ENCODE results near the gene ZBTB40.

The ZBTB40 gene

GRCh38 chr1:22566161-22566560 lies 114.5 kb downstream of the ZBTB40 start:
- Mint-ChIP-seq H3K9me3 (no peaks in the 10 kb centered on the region), H3K4me3 (no peak overlapping the region), H3K4me1 (peaks cover 8 to 12% of the 10 kb centered on the region in 2 donors), H3K36me3 (no peaks in the 10 kb centered on the region), H3K27me3 (peaks cover 45 to 51% of the 10 kb centered on the region in 2 donors), H3K27ac (no peak overlapping the region)
- no peak for DNase-seq
- no peak for ATAC-seq (replicated peaks)

GRCh38 chr1:22567197-22567596 lies 115.5 kb downstream of the ZBTB40 start:
- H3K36me3 Mint-ChIP-seq: no peaks in the 10 kb centered on the region
- no peaks in the 10 kb centered on the region for H3K9me3 Mint-ChIP-seq
- peaks cover 35 to 42% of the 10 kb centered on the region in 2 donors for H3K27me3 Mint-ChIP-seq
- H3K27ac Mint-ChIP-seq: no peak overlapping the region
- ATAC-seq (replicated peaks) (no peak), DNase-seq (no peak)
- peaks cover 8 to 12% of the 10 kb centered on the region in 2 donors for H3K4me1 Mint-ChIP-seq
- no peak overlapping the region for H3K4me3 Mint-ChIP-seq

- peaks cover 31 to 40% of the 10 kb centered on the region in 2 donors for H3K27me3 Mint-ChIP-seq
- no peaks in the 10 kb centered on the region for H3K9me3 Mint-ChIP-seq
- peaks cover 5 to 8% of the 10 kb centered on the region in 2 donors for H3K4me1 Mint-ChIP-seq
- no peaks in the 10 kb centered on the region for H3K36me3 Mint-ChIP-seq
- DNase-seq (no peak), ATAC-seq (replicated peaks) (no peak)
- no peak overlapping the region for H3K27ac Mint-ChIP-seq
- H3K4me3 Mint-ChIP-seq: no peak overlapping the region
Measured at GRCh38 chr1:22567994-22568393, 116.3 kb downstream of the ZBTB40 start.

GRCh38 chr1:22569269-22569668 lies 117.6 kb downstream of the ZBTB40 start:
- peaks cover 24 to 30% of the 10 kb centered on the region in 2 donors for H3K27me3 Mint-ChIP-seq
- DNase-seq: no peak
- ATAC-seq (replicated peaks): no peak

GRCh38 chr1:22570140-22570909 lies 118.7 kb downstream of the ZBTB40 start:
- H3K36me3 Mint-ChIP-seq: no peaks in the 10 kb centered on the region
- peaks cover 17 to 20% of the 10 kb centered on the region in 2 donors for H3K27me3 Mint-ChIP-seq
- no peak overlapping the region for H3K27ac Mint-ChIP-seq
- H3K9me3 Mint-ChIP-seq: no peaks in the 10 kb centered on the region
- H3K4me1 Mint-ChIP-seq: no peaks in the 10 kb centered on the region
- DNase-seq (no peak), ATAC-seq (replicated peaks) (no peak)
- no peak overlapping the region for H3K4me3 Mint-ChIP-seq

More at GRCh38 chr1:22569269-22569668, 117.6 kb downstream of the ZBTB40 start:
- Mint-ChIP-seq H3K27ac (no peak overlapping the region), H3K36me3 (no peaks in the 10 kb centered on the region), H3K4me3 (no peak overlapping the region), H3K4me1 (no peaks in the 10 kb centered on the region), H3K9me3 (no peaks in the 10 kb centered on the region)

- Mint-ChIP-seq H3K27me3 (peaks cover 9 to 14% of the 10 kb centered on the region in 2 donors), H3K36me3 (no peaks in the 10 kb centered on the region), H3K4me3 (no peak overlapping the region), H3K4me1 (peaks cover 0 to 2% of the 10 kb centered on the region in 2 donors), H3K27ac (no peak overlapping the region), H3K9me3 (peaks cover 6 to 7% of the 10 kb centered on the region in 2 donors)
- DNase-seq: no peak
- no peak for ATAC-seq (replicated peaks)
Measured at GRCh38 chr1:22572818-22573217, 121.2 kb downstream of the ZBTB40 start.

- Mint-ChIP-seq H3K27me3 (peaks cover 9 to 14% of the 10 kb centered on the region in 2 donors), H3K4me3 (no peak overlapping the region), H3K4me1 (peaks cover 0 to 2% of the 10 kb centered on the region in 2 donors), H3K27ac (no peak overlapping the region), H3K9me3 (peaks cover 7% of the 10 kb centered on the region in 2 donors), H3K36me3 (no peaks in the 10 kb centered on the region)
- DNase-seq (no peak), ATAC-seq (replicated peaks) (no peak)
Measured at GRCh38 chr1:22573237-22573636, 121.6 kb downstream of the ZBTB40 start.

- peaks cover 0 to 2% of the 10 kb centered on the region in 2 donors for H3K4me1 Mint-ChIP-seq
- H3K4me3 Mint-ChIP-seq: no peak overlapping the region
- no peak for ATAC-seq (replicated peaks)
- no peak overlapping the region for H3K27ac Mint-ChIP-seq
- no peaks in the 10 kb centered on the region for H3K36me3 Mint-ChIP-seq
- DNase-seq: no peak
- peaks cover 7% of the 10 kb centered on the region in 2 donors for H3K9me3 Mint-ChIP-seq
- H3K27me3 Mint-ChIP-seq: peaks cover 9 to 11% of the 10 kb centered on the region in 2 donors
Measured at GRCh38 chr1:22575532-22576149, 124.0 kb downstream of the ZBTB40 start.

GRCh38 chr1:22576150-22576544 lies 124.5 kb downstream of the ZBTB40 start:
- H3K27ac Mint-ChIP-seq: no peak overlapping the region

GRCh38 chr1:22576617-22577016 lies 125.0 kb downstream of the ZBTB40 start:
- Mint-ChIP-seq H3K4me3 (no peak overlapping the region), H3K36me3 (no peaks in the 10 kb centered on the region), H3K4me1 (peaks cover 0 to 2% of the 10 kb centered on the region in 2 donors), H3K9me3 (peaks cover 7% of the 10 kb centered on the region in 2 donors), H3K27me3 (peaks cover 7 to 9% of the 10 kb centered on the region in 2 donors), H3K27ac (no peak overlapping the region)
- DNase-seq (no peak), ATAC-seq (replicated peaks) (no peak)

More at GRCh38 chr1:22576150-22576544, 124.5 kb downstream of the ZBTB40 start:
- Mint-ChIP-seq H3K36me3 (no peaks in the 10 kb centered on the region), H3K27me3 (peaks cover 7 to 9% of the 10 kb centered on the region in 2 donors), H3K4me1 (peaks cover 0 to 2% of the 10 kb centered on the region in 2 donors), H3K4me3 (no peak overlapping the region), H3K9me3 (peaks cover 7% of the 10 kb centered on the region in 2 donors)
- ATAC-seq (replicated peaks) (no peak), DNase-seq (no peak)

- H3K27me3 Mint-ChIP-seq: peaks cover 0 to 4% of the 10 kb centered on the region in 2 donors
- DNase-seq (no peak), ATAC-seq (replicated peaks) (no peak)
- H3K4me1 Mint-ChIP-seq: peaks cover 0 to 2% of the 10 kb centered on the region in 2 donors
- H3K4me3 Mint-ChIP-seq: no peak overlapping the region
- no peak overlapping the region for H3K27ac Mint-ChIP-seq
- no peaks in the 10 kb centered on the region for H3K36me3 Mint-ChIP-seq
- peaks cover 7% of the 10 kb centered on the region in 2 donors for H3K9me3 Mint-ChIP-seq
Measured at GRCh38 chr1:22578732-22579361, 127.2 kb downstream of the ZBTB40 start.

- Mint-ChIP-seq H3K4me3 (no peak overlapping the region), H3K27ac (no peak overlapping the region), H3K27me3 (peaks cover 0 to 2% of the 10 kb centered on the region in 2 donors), H3K4me1 (peaks cover 0 to 2% of the 10 kb centered on the region in 2 donors), H3K36me3 (no peaks in the 10 kb centered on the region), H3K9me3 (peaks cover 7% of the 10 kb centered on the region in 2 donors)
- DNase-seq (no peak), ATAC-seq (replicated peaks) (no peak)
Measured at GRCh38 chr1:22579541-22580155, 128.0 kb downstream of the ZBTB40 start.

Data from stimulated activated naive B cell treated with anti-CD40 and anti-IgM and Interleukin-4, amounts not matched to agents 10 μg/mL and 1 μg/mL and 100 μg/mL, for 72 hours (primary cell).